Caco-2 (cell line): ENCODE results near the gene TNRC6C. TPM values are rescaled to one million over a fixed set of nuclear protein-coding genes. Genes with fewer than 3 reads are reported as not detected.
"Not testable (repeated sequence)": the region's sequence is repeated elsewhere in the genome, so short reads cannot be mapped to it uniquely, and the experiment has no call there.

Experiments used
- BruUV-seq: library from RNA; stranded (reverse); fragments of 400-500 nt; replicated peaks from 2 replicates; lab custom pipeline; 2021; lab: Mats Ljungman, UMichigan
- CTCF ChIA-PET: fragments of 300-600 bp; sonication (Branson Sonifier 250); formaldehyde crosslinking; loops from one replicate; lab custom pipeline; 2022; ENCODE audit warnings: antibody characterized with exemption; lab: Charles Lee
- POLR2A ChIA-PET: fragments of 300-600 bp; sonication (Branson Sonifier 250); formaldehyde crosslinking; loops from one replicate; lab custom pipeline; 2022; ENCODE audit warnings: antibody characterized with exemption; lab: Charles Lee
- DNase-seq, 2 experiments: peaks; one replicate each; pipeline versions ENCODE4 v3.0.0 to v3.0.0-alpha.2; 2020 to 2022
- H3K27me3 ChIP-seq: replicated peaks from 2 replicates; pipeline ENCODE4 v1.6.0; 2011; ENCODE audit warnings: low read length; ENCODE audit not compliant: control insufficient read depth, insufficient read depth
- H3K36me3 ChIP-seq: 2 replicates; pipeline ENCODE4 v1.5.1; 2011; ENCODE audit warnings: low read length; ENCODE audit not compliant: control insufficient read depth, insufficient read depth
- H3K4me1 ChIP-seq: fragments of 250-450 bp; sonication (Bioruptor Pico); 2 replicates; pipeline ENCODE4 v1.5.1; 2020; ENCODE audit warnings: mild to moderate bottlenecking
- H3K4me3 ChIP-seq: 2 replicates; pipeline ENCODE4 v1.5.1; 2011; ENCODE audit warnings: low read depth, mild to moderate bottlenecking, control low read depth, low read length
- H3K9me3 ChIP-seq: fragments of 250-450 bp; sonication (Bioruptor Pico); 2 replicates; pipeline ENCODE4 v1.5.1; 2020; ENCODE audit warnings: mild to moderate bottlenecking, moderate library complexity
- H3K27ac Mint-ChIP-seq: one replicate; pipeline ENCODE4 v1.8.0; 2022; ENCODE audit warnings: mixed read lengths; ENCODE audit not compliant: unreplicated experiment
- H3K27me3 Mint-ChIP-seq: one replicate; pipeline ENCODE4 v1.8.0; 2022; ENCODE audit warnings: mixed read lengths; ENCODE audit not compliant: insufficient read depth, unreplicated experiment
- H3K36me3 Mint-ChIP-seq: one replicate; pipeline ENCODE4 v1.8.0; 2022; ENCODE audit warnings: mild to moderate bottlenecking, mixed read lengths; ENCODE audit not compliant: insufficient read depth, unreplicated experiment
- H3K4me1 Mint-ChIP-seq: one replicate; pipeline ENCODE4 v1.8.0; 2022; ENCODE audit warnings: low read depth, mixed read lengths; ENCODE audit not compliant: unreplicated experiment
- H3K4me3 Mint-ChIP-seq: one replicate; pipeline ENCODE4 v1.8.0; 2022; ENCODE audit warnings: mild to moderate bottlenecking, moderate library complexity, mixed read lengths; ENCODE audit not compliant: unreplicated experiment
- H3K9me3 Mint-ChIP-seq: one replicate; pipeline ENCODE4 v1.8.0; 2022; ENCODE audit warnings: mixed read lengths; ENCODE audit not compliant: unreplicated experiment
- intact Hi-C: fragments of 100-400 bp; cut with micrococcal nuclease; formaldehyde crosslinking; loops from one replicate; pipeline ENCODE4 v1.10.0; 2022; ENCODE audit not compliant: unreplicated experiment
- total RNA-seq: library from RNA; stranded (reverse); gene quantifications from 2 replicates; pipeline ENCODE4 v1.2.3, GENCODE V29; 2022
- TF ChIP-seq, protein P1 (sequence below), 2 experiments: fragments of 200-600 bp in 1 of 2; IDR thresholded peaks; 1 replicate in 1 of 2; 2 replicates in 1 of 2; pipeline versions ENCODE4 v1.5.1 to v1.8.0; 2011 to 2022; ENCODE audit warnings: antibody characterized with exemption in 1 of 2, control low read depth in 1 of 2, inconsistent platforms in 1 of 2, low read depth in 1 of 2, low read length in 1 of 2, mild to moderate bottlenecking in 1 of 2, moderate library complexity in 1 of 2; ENCODE audit not compliant: insufficient read depth in 1 of 2, severe bottlenecking in 1 of 2, unreplicated experiment in 1 of 2

TNRC6C gene
- total RNA-seq, 1 experiment from 2014 or later, result 17.9 TPM

DNA sequence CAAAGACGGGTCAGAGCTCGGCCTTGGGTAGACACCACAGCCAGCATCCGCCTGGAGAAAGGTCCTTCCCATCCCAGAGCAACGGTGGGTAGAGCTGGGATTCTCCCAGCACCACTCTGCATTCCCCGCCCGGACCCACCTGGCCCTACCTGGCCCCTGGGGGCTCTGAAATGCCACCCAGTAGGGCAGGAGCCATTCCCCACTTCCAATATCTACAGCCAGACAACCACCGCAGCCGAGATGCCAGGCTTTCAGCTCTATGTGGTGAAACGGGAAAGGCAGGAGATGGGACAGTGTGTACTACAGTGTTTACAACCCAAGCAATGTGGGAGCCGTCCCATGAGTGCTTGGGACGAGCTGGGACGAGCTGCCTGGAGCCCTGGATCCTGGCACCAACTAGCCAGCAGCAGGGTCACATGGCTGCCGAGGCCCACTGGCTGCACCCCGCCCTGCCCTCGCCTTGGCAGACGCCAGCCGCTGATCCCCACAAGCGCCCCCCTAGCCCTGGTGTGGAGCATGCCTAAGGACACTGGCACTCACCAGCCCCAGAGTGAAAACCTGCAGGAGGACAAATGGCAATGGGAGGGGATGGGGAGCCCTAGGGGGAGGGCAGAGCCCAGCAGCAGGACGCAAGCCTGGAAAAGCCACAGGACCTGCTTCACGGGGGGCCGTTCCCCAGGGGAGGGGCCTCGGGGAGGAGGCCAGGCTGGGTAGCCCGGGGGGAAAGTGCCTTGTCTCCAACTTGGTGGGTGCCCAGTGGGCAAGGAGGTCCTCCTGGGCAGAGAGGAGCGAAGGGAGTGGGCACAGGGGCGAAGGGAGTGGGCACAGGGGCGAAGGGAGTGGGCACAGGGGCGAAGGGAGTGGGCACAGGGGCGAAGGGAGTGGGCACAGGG lies 156.6 kb downstream of the TNRC6C start:
- ChIA-PET POLR2A (no interaction called here), CTCF (interaction anchor here (0.9 kb wide), 1 partner anchor 13 kb away, joined by 3 read pairs; no protein-coding TSS in a partner anchor)
- no peak overlapping the region for H3K4me3 Mint-ChIP-seq
- Histone ChIP-seq H3K36me3 (peaks cover 1% of the 10 kb centered on the region), H3K9me3 (no peaks in the 10 kb centered on the region), H3K4me3 (no peak overlapping the region), H3K4me1 (peaks cover 4% of the 10 kb centered on the region; the same call in 1 of the 2 replicates), H3K27me3 (no peaks in the 10 kb centered on the region)
- intact Hi-C loops, result no loop called here
- H3K36me3 Mint-ChIP-seq, result peaks cover 15% of the 10 kb centered on the region
- H3K27me3 Mint-ChIP-seq, result no peaks in the 10 kb centered on the region
- no TSS peak for BruUV-seq
- no peaks in the 10 kb centered on the region for H3K9me3 Mint-ChIP-seq
- H3K4me1 Mint-ChIP-seq, result peaks cover 6% of the 10 kb centered on the region
- no peak overlapping the region for H3K27ac Mint-ChIP-seq
- no peak for DNase-seq
- TF ChIP-seq, protein P1, sequence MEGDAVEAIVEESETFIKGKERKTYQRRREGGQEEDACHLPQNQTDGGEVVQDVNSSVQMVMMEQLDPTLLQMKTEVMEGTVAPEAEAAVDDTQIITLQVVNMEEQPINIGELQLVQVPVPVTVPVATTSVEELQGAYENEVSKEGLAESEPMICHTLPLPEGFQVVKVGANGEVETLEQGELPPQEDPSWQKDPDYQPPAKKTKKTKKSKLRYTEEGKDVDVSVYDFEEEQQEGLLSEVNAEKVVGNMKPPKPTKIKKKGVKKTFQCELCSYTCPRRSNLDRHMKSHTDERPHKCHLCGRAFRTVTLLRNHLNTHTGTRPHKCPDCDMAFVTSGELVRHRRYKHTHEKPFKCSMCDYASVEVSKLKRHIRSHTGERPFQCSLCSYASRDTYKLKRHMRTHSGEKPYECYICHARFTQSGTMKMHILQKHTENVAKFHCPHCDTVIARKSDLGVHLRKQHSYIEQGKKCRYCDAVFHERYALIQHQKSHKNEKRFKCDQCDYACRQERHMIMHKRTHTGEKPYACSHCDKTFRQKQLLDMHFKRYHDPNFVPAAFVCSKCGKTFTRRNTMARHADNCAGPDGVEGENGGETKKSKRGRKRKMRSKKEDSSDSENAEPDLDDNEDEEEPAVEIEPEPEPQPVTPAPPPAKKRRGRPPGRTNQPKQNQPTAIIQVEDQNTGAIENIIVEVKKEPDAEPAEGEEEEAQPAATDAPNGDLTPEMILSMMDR (IDR thresholded peaks at IDR 0.05; ENCODE audit: insufficient read depth in 1 of 2, low read depth in 1 of 2, low read length in 1 of 2, severe bottlenecking in 1 of 2, unreplicated experiment in 1 of 2), result no peak

DNA sequence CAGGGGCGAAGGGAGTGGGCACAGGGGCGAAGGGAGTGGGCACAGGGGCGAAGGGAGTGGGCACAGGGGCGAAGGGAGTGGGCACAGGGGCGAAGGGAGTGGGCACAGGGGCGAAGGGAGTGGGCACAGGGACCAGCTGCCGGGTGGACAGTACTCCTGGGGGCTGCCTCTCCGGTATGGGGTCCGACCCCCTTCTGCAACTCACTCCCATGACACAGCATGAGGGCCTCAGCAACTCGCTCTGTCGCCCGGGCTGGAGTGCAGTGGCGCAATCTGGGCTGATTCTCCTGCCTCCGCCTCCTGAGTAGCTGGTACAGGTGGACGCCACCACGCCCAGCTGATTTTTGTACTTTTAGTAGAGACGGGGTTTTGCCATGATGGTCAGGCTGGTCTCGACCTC lies 157.3 kb downstream of the TNRC6C start:
- intact Hi-C loops, result not testable (repeated sequence)

DNA sequence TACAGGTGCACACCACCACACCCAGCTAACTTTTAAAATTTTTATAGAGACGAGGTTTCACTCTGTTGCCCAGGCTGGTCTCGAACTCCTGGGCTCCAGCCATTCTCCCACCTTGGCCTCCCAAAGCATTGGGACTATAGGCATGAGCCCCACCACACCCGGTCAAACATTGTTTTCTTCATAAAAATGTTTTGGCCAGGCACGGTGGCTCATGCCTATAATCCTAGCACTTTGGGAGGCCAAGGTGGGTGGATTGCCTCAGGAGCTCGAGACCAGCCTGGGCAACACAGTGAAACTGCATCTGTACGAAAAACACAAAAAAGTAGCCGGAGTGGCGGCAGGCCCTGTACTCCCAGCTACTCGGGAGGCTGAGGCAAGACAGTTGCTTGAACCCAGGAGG lies 157.9 kb downstream of the TNRC6C start:
- H3K36me3 ChIP-seq, result peaks cover 1% of the 10 kb centered on the region
- no peak for DNase-seq
- no peak overlapping the region for H3K4me3 ChIP-seq
- intact Hi-C loops, result no loop called here
- no peaks in the 10 kb centered on the region for H3K9me3 ChIP-seq
- no peaks in the 10 kb centered on the region for H3K27me3 Mint-ChIP-seq
- peaks cover 13% of the 10 kb centered on the region for H3K36me3 Mint-ChIP-seq
- H3K27me3 ChIP-seq, result no peaks in the 10 kb centered on the region
- BruUV-seq, result no TSS peak
- ChIA-PET CTCF (no interaction called here), POLR2A (no interaction called here)
- no peak overlapping the region for H3K27ac Mint-ChIP-seq
- H3K4me3 Mint-ChIP-seq, result no peak overlapping the region
- H3K4me1 Mint-ChIP-seq, result peaks cover 6% of the 10 kb centered on the region
- peaks cover 4% of the 10 kb centered on the region; the same call in 1 of the 2 replicates for H3K4me1 ChIP-seq
- H3K9me3 Mint-ChIP-seq, result no peaks in the 10 kb centered on the region
- TF ChIP-seq, protein P1 (IDR thresholded peaks at IDR 0.05; ENCODE audit: insufficient read depth in 1 of 2, low read depth in 1 of 2, low read length in 1 of 2, severe bottlenecking in 1 of 2, unreplicated experiment in 1 of 2), result no peak

More for the DNA sequence above, 157.3 kb downstream of the TNRC6C start:
- H3K9me3 Mint-ChIP-seq, H3K4me1 Mint-ChIP-seq, H3K4me3 Mint-ChIP-seq, POLR2A ChIA-PET, H3K27me3 ChIP-seq, H3K27ac Mint-ChIP-seq, H3K4me3 ChIP-seq, H3K9me3 ChIP-seq, BruUV-seq, H3K4me1 ChIP-seq, H3K27me3 Mint-ChIP-seq, H3K36me3 ChIP-seq, CTCF ChIA-PET: not testable (repeated sequence)
- H3K36me3 Mint-ChIP-seq, result peaks cover 18% of the 10 kb centered on the region
- peak in 1 of 2 experiments; percentile 43 for DNase-seq
